HepG2 (cell line): ENCODE data around the gene ZNF446. TPM values are rescaled to one million over a fixed set of nuclear protein-coding genes. Genes with fewer than 3 reads are reported as not detected.

Source experiments
- ATAC-seq: fragments of 200-7000 bp; cut with Tn5 transposase; 3 replicates; pipeline ENCODE4 v1.9.1; 2020; ENCODE audit warnings: mild to moderate bottlenecking, moderate library complexity
- BruUV-seq: library from RNA; stranded (reverse); fragments of 400-500 nt; replicated peaks from 2 replicates; lab custom pipeline; 2021; lab: Mats Ljungman, UMichigan
- CTCF ChIA-PET: fragments of 300-600 bp; formaldehyde crosslinking; extraction: SDS; loops from one replicate; lab custom pipeline; 2021; ENCODE audit warnings: low total read pairs, inconsistent platforms, low intra/inter-chr PET ratio; lab: Yijun Ruan, JAX
- POLR2A ChIA-PET: fragments of 350-600 bp; sonication (Branson Sonifier 250); formaldehyde crosslinking; loops from one replicate; lab custom pipeline; 2020; ENCODE audit warnings: antibody characterized with exemption, inconsistent platforms; lab: Yijun Ruan, JAX
- DNase-seq: peaks from one replicate; pipeline ENCODE4 v3.0.0-alpha.2; 2015; ENCODE audit warnings: low spot score
- FAIRE-seq: peaks from 3 replicates; lab custom pipeline; 2011; peaks lifted over from hg19 to GRCh38; lab: Jason Lieb, UNC
- H2AFZ ChIP-seq: one replicate; pipeline ENCODE4 v1.6.1; 2011; ENCODE audit warnings: low read length, inconsistent platforms
- H3K27ac ChIP-seq: fragments of 300-600 bp; 3 replicates; pipeline ENCODE4 v1.8.0; 2011; ENCODE audit warnings: mixed run types, mild to moderate bottlenecking, mixed read lengths, low read length, inconsistent platforms; ENCODE audit not compliant: insufficient read depth; ENCODE audit errors: extremely low read length
- H3K27me3 ChIP-seq, 2 experiments: fragments of 200-600 bp in 1 of 2; 2 replicates in 1 of 2; 3 replicates in 1 of 2; pipeline versions ENCODE4 v1.6.0 to v1.8.0; 2011; ENCODE audit warnings: low read length in 2 of 2, mild to moderate bottlenecking in 2 of 2, moderate library complexity in 2 of 2, inconsistent platforms in 1 of 2; ENCODE audit not compliant: insufficient read depth in 2 of 2, control insufficient read depth in 1 of 2
- H3K36me3 ChIP-seq, 2 experiments: fragments of 200-600 bp in 1 of 2; replicated peaks in 1 of 2; 2 replicates in 1 of 2; 3 replicates in 1 of 2; pipeline versions ENCODE4 v1.5.1 to v1.8.0; 2011; ENCODE audit warnings: low read length in 2 of 2, inconsistent platforms in 1 of 2; ENCODE audit not compliant: insufficient read depth in 2 of 2, control insufficient read depth in 1 of 2
- H3K4me1 ChIP-seq: 2 replicates; pipeline ENCODE4 v1.5.1; 2012; ENCODE audit warnings: low read length, inconsistent platforms; ENCODE audit not compliant: insufficient read depth
- H3K4me2 ChIP-seq: 2 replicates; pipeline ENCODE4 v1.6.0; 2011; ENCODE audit warnings: low read depth, low read length, inconsistent platforms
- H3K4me3 ChIP-seq, 3 experiments: fragments of 200-600 bp in 1 of 3; sonication (generic), shearing (Covaris generic) in 1 of 3; replicated peaks in 1 of 3; 2 replicates each; pipeline ENCODE4 v1.5.1; 2011 to 2016; ENCODE audit warnings: low read length in 3 of 3, inconsistent platforms in 2 of 3, low read depth in 2 of 3, mild to moderate bottlenecking in 2 of 3, control low read depth in 1 of 3, mixed read lengths in 1 of 3; ENCODE audit not compliant: insufficient read depth in 1 of 3
- H3K79me2 ChIP-seq: one replicate; pipeline ENCODE4 v1.6.1; 2011; ENCODE audit warnings: low read length, inconsistent platforms; ENCODE audit not compliant: insufficient read depth
- H3K9ac ChIP-seq: 2 replicates; pipeline ENCODE4 v1.6.0; 2011; ENCODE audit warnings: mild to moderate bottlenecking, low read depth, low read length, inconsistent platforms; ENCODE audit not compliant: insufficient read depth
- H3K9me3 ChIP-seq: 2 replicates; pipeline ENCODE4 v1.5.1; 2012; ENCODE audit warnings: mild to moderate bottlenecking, low read length
- H4K20me1 ChIP-seq: 2 replicates; pipeline ENCODE4 v1.6.0; 2011; ENCODE audit warnings: inconsistent platforms, mild to moderate bottlenecking, low read length, moderate library complexity; ENCODE audit not compliant: insufficient read depth
- AGO1 ChIP-seq: fragments of 200-400 bp; formaldehyde crosslinking; IDR thresholded peaks from 2 replicates; pipeline ENCODE4 v1.6.1; 2017; ENCODE audit warnings: mild to moderate bottlenecking, low read depth, low read length, moderate library complexity; ENCODE audit not compliant: poor library complexity, severe bottlenecking
- ATAD3A ChIP-seq: sonication (generic); formaldehyde crosslinking; IDR thresholded peaks from 2 replicates; pipeline ENCODE4 v1.4.0; 2020; ENCODE audit warnings: missing genetic modification reagents
- MAFF ChIP-seq: IDR thresholded peaks from 2 replicates; pipeline ENCODE4 v1.6.1; 2011; ENCODE audit warnings: low read depth, low read length, improper control_type of control experiment
- NRL ChIP-seq: sonication (generic); formaldehyde crosslinking; IDR thresholded peaks from 2 replicates; pipeline ENCODE4 v1.5.0; 2020; ENCODE audit warnings: missing genetic modification reagents, mild to moderate bottlenecking, moderate library complexity, borderline replicate concordance
- ZFP37 ChIP-seq: sonication (generic); formaldehyde crosslinking; IDR thresholded peaks from 2 replicates; pipeline ENCODE4 v1.4.0; 2020; ENCODE audit warnings: missing genetic modification reagents, borderline replicate concordance
- ZNF7 ChIP-seq: IDR thresholded peaks from 2 replicates; pipeline ENCODE4 v1.6.1; 2016; ENCODE audit warnings: missing biosample characterization, missing genetic modification reagents
- ZNF782 ChIP-seq: sonication (generic); formaldehyde crosslinking; IDR thresholded peaks from 2 replicates; pipeline ENCODE4 v1.4.0; 2020; ENCODE audit warnings: missing genetic modification reagents, mild to moderate bottlenecking, borderline replicate concordance
- ZNF790 ChIP-seq: sonication (generic); formaldehyde crosslinking; IDR thresholded peaks from 2 replicates; pipeline ENCODE4 v1.8.0; 2022; ENCODE audit warnings: missing genetic modification reagents, mild to moderate bottlenecking, borderline replicate concordance
- WGBS: methylation state at CpG from one replicate; pipeline ENCODE4 v1.1.6; 2017; ENCODE audit warnings: low lambda C conversion rate; 5-methylcytosine and 5-hydroxymethylcytosine counted together
- in situ Hi-C: cut with HindIII; loops from 2 replicates; pipeline ENCODE4 v1.10.0; 2017; ENCODE audit warnings: low pct_unique_long_range_greater_than_20kb; ENCODE audit not compliant: extremely low pct_ligation_motif_present
- intact Hi-C: fragments of 100-400 bp; cut with micrococcal nuclease; formaldehyde crosslinking; loops from one replicate; pipeline ENCODE4 v1.10.0; 2022; ENCODE audit not compliant: unreplicated experiment
- polyA plus RNA-seq, 8 experiments: library from polyadenylated mRNA; depleted of rRNA in 3 of 8; stranded (reverse) in 7 of 8; unstranded in 1 of 8; fragments of >200 nt; fragmentation: Illumina TruSeq in 4 of 8; extraction: Trizol in 4 of 8; gene quantifications; 2 replicates each; pipeline versions ENCODE4 v1.2.1 to v1.2.3, GENCODE V29; 2011 to 2016; ENCODE audit warnings: low read depth in 4 of 8, missing spikeins in 1 of 8, mixed read lengths in 1 of 8; ENCODE audit not compliant: insufficient read depth in 1 of 8
- total RNA-seq, 5 experiments: library from RNA; depleted of rRNA; stranded (reverse); fragments of >200 nt; fragmentation: Illumina TruSeq; extraction: Trizol; gene quantifications; 2 replicates each; pipeline ENCODE4 v1.2.3, GENCODE V29; 2016; ENCODE audit warnings: low read depth in 1 of 5
- TF ChIP-seq, protein P1 (sequence below), 2 experiments: fragments of 450-650 bp in 1 of 2; sonication (generic) in 1 of 2; formaldehyde crosslinking in 1 of 2; IDR thresholded peaks; 2 replicates each; pipeline versions ENCODE4 v1.6.1 to v1.8.0; 2016 to 2022; ENCODE audit warnings: antibody characterized with exemption in 1 of 2, mild to moderate bottlenecking in 1 of 2, missing genetic modification reagents in 1 of 2

The ZNF446 gene
- total and polyA plus RNA-seq, 2 of the 13 experiments (the other 11 are each of a cell fraction or from before 2014, with no cell fraction given): 3.0 to 3.6 TPM

DNA sequence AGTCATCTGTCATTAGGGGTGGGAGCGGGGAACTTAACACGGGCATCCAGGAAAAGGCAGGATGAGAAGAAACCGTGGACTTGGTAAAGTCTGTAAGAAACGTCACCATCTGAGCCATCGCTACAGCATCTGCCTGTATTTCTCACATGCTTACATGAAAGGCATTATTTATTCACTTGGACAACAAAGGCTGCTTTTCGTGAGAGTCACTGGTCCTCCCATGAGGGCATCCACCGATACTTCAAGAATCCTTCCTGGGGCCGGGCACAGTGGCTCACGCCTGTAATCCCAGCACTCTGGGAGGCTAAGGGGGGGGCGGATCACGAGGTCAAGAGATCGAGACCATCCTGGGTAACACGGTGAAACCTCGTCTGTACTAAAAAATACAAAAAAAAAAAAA, 16.1 kb downstream of the ZNF446 start:
- peaks cover 7% of the 10 kb centered on the region; the same call in 1 of the 2 replicates for H3K4me1 ChIP-seq
- BruUV-seq: no TSS peak
- no peak overlapping the region for H3K4me2 ChIP-seq
- TF ChIP-seq ZNF790 (CRISPR knock-in tag): no peak
- TF ChIP-seq ZNF782 (CRISPR knock-in tag): no peak
- no peak for TF ChIP-seq ATAD3A
- TF ChIP-seq ZFP37: no peak
- no peak for TF ChIP-seq AGO1
- TF ChIP-seq NRL (CRISPR knock-in tag): no peak
- in situ Hi-C loops (no loop called here), intact Hi-C loops (no loop called here)
- H2AFZ ChIP-seq: no peak overlapping the region
- no peak for ATAC-seq
- 88% methylated on average over 14 of the region's 14 CpGs for WGBS
- ChIA-PET POLR2A (no interaction called here), CTCF (no interaction called here)
- H3K4me3 ChIP-seq: no peak overlapping the region
- H3K27ac ChIP-seq: no peak overlapping the region
- no peaks in the 10 kb centered on the region for H3K36me3 ChIP-seq
- no peaks in the 10 kb centered on the region for H3K79me2 ChIP-seq
- H3K27me3 ChIP-seq: no peaks in the 10 kb centered on the region
- no peaks in the 10 kb centered on the region for H3K9me3 ChIP-seq
- DNase-seq: no peak
- H3K9ac ChIP-seq: no peak overlapping the region
- FAIRE-seq: no peak
- H4K20me1 ChIP-seq: no peaks in the 10 kb centered on the region

DNA sequence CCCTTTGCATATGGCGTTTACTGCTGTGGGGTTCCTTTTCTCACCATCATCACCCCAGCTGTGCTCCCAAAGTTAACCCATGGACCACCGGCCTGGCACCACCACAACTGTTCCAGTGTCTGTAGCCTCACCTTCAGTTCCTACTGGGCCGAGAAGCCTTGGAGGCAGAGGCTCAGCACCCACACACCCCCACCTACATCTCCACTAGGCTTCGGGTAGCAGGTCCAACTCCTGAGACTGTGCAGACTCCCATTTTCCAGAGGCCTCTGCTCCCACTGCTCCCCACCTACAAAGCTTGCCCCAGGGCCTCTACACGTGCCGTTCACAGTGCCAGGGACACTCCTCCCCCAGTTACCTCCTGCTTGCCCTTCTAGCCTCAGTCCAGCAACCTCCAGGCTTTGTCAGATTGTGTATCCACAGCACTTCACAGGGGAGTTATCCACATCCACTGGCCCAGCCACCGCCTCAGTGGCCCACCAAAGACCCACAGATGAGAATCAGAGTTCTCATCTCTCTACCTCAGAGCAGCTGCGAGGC, 21.6 kb downstream of the ZNF446 start:
- 60% methylated on average over 7 of the region's 8 CpGs for WGBS
- no peaks in the 10 kb centered on the region for H4K20me1 ChIP-seq
- intact Hi-C loops: loop anchor here (2.0 kb wide), 1 partner anchor 21 kb away; the partner anchor contains the start of gene ZBTB45
- H3K27ac ChIP-seq: no peak overlapping the region
- peak overlapping the region; percentile 70 for H3K9ac ChIP-seq
- BruUV-seq: no TSS peak
- peak overlapping the region; percentile 81 for H3K4me2 ChIP-seq
- H3K4me1 ChIP-seq: peaks cover 37% of the 10 kb centered on the region
- no peak for FAIRE-seq
- H3K36me3 ChIP-seq: no peaks in the 10 kb centered on the region
- peaks cover 17% of the 10 kb centered on the region for H3K79me2 ChIP-seq
- no peaks in the 10 kb centered on the region for H3K9me3 ChIP-seq
- in situ Hi-C loops: no loop called here
- CTCF ChIA-PET: no interaction called here
- H2AFZ ChIP-seq: no peak overlapping the region
- POLR2A ChIA-PET: no interaction called here
- H3K4me3 ChIP-seq: peak overlapping the region; percentile 58 to 87 (median 74); a peak in 5 of 6 replicates
- no peak for ATAC-seq
- DNase-seq: no peak
- no peaks in the 10 kb centered on the region; a peak in 1 of 5 replicates for H3K27me3 ChIP-seq
- no peak for TF ChIP-seq MAFF
- no peak for TF ChIP-seq ZNF7 (CRISPR knock-in tag)
- TF ChIP-seq, protein P1, sequence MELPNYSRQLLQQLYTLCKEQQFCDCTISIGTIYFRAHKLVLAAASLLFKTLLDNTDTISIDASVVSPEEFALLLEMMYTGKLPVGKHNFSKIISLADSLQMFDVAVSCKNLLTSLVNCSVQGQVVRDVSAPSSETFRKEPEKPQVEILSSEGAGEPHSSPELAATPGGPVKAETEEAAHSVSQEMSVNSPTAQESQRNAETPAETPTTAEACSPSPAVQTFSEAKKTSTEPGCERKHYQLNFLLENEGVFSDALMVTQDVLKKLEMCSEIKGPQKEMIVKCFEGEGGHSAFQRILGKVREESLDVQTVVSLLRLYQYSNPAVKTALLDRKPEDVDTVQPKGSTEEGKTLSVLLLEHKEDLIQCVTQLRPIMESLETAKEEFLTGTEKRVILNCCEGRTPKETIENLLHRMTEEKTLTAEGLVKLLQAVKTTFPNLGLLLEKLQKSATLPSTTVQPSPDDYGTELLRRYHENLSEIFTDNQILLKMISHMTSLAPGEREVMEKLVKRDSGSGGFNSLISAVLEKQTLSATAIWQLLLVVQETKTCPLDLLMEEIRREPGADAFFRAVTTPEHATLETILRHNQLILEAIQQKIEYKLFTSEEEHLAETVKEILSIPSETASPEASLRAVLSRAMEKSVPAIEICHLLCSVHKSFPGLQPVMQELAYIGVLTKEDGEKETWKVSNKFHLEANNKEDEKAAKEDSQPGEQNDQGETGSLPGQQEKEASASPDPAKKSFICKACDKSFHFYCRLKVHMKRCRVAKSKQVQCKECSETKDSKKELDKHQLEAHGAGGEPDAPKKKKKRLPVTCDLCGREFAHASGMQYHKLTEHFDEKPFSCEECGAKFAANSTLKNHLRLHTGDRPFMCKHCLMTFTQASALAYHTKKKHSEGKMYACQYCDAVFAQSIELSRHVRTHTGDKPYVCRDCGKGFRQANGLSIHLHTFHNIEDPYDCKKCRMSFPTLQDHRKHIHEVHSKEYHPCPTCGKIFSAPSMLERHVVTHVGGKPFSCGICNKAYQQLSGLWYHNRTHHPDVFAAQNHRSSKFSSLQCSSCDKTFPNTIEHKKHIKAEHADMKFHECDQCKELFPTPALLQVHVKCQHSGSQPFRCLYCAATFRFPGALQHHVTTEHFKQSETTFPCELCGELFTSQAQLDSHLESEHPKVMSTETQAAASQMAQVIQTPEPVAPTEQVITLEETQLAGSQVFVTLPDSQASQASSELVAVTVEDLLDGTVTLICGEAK (IDR thresholded peaks at IDR 0.05): no peak
- TF ChIP-seq, protein P1 (CRISPR knock-in tag; IDR thresholded peaks at IDR 0.05): 0 out of 2 replicates have a peak, but pooled peaks have one; percentile 26
